Measurements from ENCODE around the gene CHL1.

The CHL1 gene, protein sequence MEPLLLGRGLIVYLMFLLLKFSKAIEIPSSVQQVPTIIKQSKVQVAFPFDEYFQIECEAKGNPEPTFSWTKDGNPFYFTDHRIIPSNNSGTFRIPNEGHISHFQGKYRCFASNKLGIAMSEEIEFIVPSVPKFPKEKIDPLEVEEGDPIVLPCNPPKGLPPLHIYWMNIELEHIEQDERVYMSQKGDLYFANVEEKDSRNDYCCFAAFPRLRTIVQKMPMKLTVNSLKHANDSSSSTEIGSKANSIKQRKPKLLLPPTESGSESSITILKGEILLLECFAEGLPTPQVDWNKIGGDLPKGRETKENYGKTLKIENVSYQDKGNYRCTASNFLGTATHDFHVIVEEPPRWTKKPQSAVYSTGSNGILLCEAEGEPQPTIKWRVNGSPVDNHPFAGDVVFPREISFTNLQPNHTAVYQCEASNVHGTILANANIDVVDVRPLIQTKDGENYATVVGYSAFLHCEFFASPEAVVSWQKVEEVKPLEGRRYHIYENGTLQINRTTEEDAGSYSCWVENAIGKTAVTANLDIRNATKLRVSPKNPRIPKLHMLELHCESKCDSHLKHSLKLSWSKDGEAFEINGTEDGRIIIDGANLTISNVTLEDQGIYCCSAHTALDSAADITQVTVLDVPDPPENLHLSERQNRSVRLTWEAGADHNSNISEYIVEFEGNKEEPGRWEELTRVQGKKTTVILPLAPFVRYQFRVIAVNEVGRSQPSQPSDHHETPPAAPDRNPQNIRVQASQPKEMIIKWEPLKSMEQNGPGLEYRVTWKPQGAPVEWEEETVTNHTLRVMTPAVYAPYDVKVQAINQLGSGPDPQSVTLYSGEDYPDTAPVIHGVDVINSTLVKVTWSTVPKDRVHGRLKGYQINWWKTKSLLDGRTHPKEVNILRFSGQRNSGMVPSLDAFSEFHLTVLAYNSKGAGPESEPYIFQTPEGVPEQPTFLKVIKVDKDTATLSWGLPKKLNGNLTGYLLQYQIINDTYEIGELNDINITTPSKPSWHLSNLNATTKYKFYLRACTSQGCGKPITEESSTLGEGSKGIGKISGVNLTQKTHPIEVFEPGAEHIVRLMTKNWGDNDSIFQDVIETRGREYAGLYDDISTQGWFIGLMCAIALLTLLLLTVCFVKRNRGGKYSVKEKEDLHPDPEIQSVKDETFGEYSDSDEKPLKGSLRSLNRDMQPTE (N-terminal part only)

GRCh38 chr3:196311-197148 is at the start of gene CHL1:
Gene CHL1 (plus strand): TSS chr3:196763. CDS start chr3:319777, 123,014 bp downstream.
- DNase-seq: no peak

DNA sequence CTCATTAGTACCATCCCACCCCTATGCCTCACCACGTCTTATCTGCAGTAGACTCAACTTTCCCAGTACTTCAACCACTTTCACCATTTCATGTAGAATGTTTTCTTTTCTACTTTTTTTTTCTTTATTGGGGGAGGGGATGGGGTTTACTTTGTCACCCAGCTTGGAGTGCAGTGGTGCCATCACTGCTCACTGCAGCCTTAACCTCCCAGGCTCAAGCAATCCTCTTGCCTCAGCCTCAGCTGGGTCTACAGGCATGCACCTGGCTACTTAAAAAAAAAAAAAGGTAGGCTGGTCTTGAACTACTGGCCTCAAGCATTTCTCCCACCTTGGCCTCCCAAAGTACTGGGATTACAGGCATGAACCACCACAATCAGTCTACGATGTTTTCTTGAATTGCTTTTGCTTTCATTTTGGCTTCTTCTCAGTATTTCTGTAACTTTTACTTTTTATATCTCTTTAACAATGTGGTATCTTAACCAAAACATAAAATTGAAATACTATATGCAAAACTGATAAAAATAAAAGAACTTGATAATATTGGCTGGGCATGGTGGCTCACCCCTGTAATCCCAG is 44.9 kb upstream of the CHL1 start:
- no peak for DNase-seq

GRCh38 chr3:159974-160373 is 36.6 kb upstream of the CHL1 start:
- no peak for DNase-seq

DNA sequence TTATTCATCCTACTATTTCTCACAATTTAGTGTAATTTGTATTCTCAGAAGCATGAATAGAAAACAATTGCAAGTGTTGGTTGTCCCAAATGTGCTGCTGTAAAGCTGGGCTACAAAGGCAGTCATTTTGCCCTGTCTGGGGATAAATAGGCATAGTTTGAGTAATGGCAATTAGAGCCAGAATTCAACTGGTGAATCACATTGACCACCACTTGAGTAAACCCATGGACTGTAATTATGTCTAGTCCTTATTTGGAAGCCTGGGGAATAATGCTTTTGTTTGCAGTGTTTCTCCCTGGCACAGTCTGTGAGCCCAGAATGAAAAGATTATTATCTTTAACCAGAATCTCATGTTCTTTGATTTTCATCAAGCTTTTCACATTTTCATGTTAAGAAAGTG is 30.5 kb upstream of the CHL1 start:
- no peak for DNase-seq

DNA sequence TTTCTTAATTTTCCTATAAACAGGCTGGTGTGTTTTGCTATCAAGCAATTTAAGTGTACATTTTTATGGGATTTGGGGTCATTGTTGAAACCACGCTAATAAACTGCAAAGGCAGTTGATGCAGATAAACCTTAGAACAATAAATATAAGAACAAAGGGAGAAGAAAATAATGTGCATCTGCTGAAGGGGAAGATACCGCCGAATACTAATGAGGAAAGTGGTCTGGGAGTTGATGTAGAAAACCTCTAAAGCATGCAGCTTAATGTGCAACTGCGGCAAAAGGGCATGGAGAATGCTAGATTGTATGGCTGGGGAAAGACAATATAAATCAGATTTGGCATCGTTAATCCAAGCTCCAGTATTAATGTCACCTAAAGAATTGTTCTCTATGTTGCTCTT is 29.8 kb upstream of the CHL1 start:
- no peak for DNase-seq

DNA sequence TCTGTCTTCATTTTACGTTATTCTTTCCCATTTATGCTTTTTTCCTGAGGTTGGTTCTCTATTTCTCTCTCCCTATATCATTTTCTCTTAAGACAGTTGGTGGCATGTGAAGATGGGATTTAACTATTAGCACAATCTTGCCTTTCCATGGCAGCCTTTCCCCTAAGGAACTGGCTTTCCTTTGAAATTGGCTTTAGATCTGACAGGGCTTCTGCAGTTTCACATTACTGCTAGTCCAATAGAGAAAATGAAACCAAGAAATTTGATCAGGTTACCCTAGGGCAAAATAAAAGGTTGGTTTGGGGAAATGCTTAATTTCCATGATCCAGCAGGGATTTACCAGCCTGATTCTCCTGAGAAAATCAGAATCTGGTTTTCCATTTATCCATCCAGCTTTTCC is 22.7 kb upstream of the CHL1 start:
- DNase-seq: no peak

DNA sequence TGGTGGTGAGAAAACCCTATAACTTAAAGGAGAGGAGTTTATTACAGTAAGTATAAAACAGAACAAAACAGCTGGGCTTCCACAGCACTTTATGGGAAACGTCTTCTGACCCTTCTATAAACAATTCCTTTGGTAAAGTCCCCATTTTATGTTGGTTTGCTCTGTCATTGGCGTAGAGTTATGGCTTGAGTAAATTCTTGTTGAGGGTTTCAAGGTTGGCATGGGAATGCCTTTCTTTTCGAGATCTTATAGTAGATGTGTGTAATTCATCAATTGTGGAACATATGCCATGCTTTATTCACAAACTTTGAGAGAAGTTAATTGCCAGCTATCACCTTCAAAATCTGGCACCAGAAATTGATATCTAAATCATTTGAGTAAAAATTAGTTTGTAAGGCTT is 11.6 kb upstream of the CHL1 start:
- no peak for DNase-seq

DNA sequence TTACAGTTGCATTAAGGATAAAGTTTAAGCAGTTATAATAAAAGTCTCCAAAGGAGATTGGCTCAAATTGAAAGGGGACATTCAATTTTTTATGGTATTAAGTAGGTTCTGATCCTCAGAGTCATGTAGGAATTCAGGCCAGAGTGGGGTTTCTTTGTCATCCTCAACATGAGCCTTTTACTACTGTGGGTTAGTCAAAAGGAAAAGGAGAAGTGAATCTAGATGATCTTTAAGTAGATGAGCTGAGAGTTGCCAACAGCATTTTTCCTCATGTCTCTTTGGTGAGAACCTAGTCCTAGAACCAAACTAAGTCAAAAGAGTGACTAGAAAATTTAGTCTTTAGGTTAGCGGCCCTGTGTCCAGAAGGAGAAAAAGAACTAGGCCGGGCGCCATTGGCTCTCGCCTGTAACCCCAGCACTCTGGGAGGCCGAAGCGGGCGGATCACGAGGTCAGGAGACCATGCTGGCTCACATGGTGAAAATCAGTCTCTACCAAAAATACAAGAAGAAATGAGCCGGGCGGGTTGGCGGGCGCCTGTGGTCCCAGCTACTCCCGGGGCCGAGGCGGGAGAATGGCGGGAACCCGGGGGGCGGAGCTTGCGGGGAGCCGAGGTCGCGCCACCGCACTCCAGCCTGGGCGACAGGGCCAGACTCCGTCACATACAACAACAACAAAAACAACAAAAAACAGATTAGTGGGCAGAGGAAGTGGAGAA is 4.2 kb upstream of the CHL1 start:
- no peak for DNase-seq

DNA sequence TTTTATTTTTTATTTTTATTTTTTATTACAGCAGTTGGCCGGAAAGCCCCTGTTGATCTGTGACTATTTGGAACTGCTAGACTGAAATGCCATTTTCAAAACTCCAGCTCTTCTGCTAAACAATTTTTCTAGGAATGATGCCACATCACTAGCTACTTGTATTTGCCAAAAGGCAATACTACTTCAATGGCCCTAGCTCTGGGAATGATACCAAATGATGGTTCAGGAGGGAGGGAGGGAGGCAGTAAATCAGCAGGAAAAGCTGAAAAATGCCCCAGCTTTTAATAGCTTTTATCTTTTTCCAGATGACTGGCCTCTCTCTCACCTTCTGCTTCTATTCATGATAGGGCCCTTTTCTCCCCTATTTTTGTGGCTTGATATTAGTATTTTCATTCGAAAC is 2.6 kb upstream of the CHL1 start:
- no peak for DNase-seq

GRCh38 chr3:194421-194820 is 2.1 kb upstream of the CHL1 start:
- no peak for DNase-seq

GRCh38 chr3:195666-196065 is 897 bp upstream of the CHL1 start:
- no peak for DNase-seq

DNA sequence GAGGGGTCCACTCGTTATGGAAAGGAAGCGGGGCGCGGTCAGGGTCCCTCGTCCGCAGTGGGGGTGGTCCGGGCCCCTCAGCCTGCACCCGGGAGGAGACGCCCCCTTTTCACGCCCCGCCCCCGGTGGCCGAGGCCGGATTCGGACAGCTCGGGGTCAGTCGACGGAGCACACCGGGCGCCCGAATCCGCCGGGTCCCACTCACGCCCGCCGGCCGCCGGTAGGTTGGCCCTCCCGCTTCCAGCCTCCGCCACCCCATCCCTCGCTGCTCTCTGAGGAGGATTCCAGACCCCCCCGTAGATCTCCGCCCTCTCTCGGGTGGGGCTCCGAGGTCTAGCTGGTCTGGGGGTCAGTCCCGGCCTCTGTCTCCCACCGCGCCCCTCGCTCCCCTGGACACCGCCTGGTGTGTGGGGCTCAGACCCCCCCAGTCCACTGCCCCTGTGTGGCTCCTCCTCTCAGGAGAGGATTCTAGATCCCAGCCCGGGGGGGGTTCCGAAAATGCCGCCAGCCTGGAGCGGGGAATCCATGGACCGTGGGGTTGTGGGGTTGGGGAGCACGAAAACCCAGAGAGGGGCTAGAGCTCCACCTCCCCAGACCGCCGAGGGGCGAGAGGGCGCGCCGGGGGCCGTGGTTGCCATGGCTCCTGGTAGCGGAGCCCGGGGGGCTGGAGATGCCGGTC is 725 bp downstream of the CHL1 start:
- DNase-seq: no peak

DNA sequence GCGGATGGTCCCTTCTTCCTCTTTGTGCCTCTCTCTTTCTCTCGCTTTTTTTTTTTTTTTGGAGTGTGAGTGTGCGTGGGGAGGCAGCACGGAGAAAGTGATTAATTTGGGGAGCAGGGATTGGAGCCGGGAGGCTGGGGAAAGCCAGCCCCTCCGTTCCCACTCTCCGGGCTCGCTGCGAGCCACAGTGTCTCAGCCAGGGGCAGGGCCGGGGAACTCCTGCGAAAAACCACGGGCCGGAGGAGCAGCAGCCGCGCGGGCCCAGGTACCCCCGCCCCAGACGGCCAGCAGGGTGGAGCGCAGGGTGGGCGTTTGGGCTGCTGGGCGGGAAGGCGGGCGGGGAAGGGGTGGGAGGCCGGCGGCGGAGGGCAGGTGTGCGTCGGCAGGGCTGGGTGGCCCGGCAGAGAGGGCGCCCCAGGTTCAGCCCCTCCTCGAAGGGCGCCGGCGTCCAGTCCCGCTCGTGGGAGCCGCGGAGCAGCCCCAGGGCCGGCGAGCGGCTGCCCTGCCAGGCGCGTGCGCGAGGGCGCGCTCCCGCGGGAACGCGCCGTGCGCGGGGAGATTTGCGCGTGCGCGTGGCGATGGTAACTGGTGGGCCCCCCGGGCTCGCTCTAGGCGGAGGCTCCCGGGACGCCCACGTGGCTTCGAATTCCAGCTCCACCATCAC is 1.4 kb downstream of the CHL1 start:
- no peak for DNase-seq

GRCh38 chr3:199835-200234 is 3.3 kb downstream of the CHL1 start:
- no peak for DNase-seq

GRCh38 chr3:200758-201325 is 4.3 kb downstream of the CHL1 start:
- DNase-seq: no peak

- DNase-seq: no peak
These were observed 7.5 kb downstream of the CHL1 start for GRCh38 chr3:204102-204501.

- DNase-seq: no peak
These were observed 11.4 kb downstream of the CHL1 start for GRCh38 chr3:207973-208372.

- DNase-seq: no peak
These were observed 14.1 kb downstream of the CHL1 start for GRCh38 chr3:210669-211068.

GRCh38 chr3:212432-212831 is 15.9 kb downstream of the CHL1 start:
- no peak for DNase-seq
